Activated CD4-positive, alpha-beta T cell treated with anti-CD3 and anti-CD28 coated beads for 1 hour (primary cell): ENCODE results near the gene NFIX.
A peak's percentile ranks its signal among the peaks of the same experiment; 100 is the strongest.
"Not testable (repeated sequence)": the region's sequence is repeated elsewhere in the genome, so short reads cannot be mapped to it uniquely, and the experiment has no call there.

Source experiments
- DNase-seq: peaks from one replicate; pipeline ENCODE4 v3.0.0-alpha.2; 2020

The NFIX gene

DNA sequence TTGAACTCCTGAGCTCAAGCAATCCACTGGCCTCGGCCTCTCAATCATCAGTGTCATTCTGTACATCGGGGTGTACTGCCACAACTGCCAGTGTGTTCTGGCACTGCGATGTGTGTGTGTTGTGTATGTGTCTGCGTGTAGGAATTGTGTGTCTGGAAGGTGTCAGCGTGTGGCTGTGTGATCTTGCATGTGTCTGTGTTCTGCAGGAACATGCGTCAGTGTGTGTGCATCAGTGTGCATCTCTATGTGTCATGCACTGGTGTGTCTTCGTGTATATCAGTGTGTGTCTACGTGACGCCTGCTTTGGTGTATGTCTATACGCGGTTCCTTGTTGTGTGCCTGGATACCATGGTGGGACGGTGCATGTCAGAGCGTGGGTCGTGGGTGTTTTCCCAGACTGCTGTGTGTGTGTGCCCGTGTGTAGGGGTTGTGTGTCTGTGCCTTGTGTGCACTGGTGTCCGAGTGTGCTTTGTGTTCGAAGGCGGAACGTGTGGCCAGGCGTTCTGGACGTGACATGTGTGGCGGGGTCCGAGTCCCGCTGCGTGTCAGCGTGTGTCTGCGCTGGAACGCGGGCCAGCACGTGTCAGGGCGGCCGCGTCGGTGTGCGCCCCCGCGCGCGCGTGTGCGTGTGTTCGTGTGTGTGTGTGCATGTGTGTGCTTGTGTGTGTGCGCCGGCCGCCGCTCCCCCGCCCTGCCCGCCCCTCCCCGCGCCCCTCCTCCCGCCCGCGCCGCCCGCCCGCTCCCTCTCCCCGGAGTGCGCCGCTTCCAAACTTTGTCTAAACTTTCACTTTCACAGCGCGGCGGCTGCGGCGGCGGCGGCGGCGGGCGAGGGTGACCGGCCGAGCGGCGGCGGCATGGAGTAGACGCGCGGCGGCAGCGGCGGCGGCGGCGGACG is at the start of gene NFIX:
Gene NFIX, plus strand, starts transcription at position 775 of the 895 bp plus-strand sequence. CDS start 363 bp downstream, outside the sequence.
- peak; percentile 46 for DNase-seq

DNA sequence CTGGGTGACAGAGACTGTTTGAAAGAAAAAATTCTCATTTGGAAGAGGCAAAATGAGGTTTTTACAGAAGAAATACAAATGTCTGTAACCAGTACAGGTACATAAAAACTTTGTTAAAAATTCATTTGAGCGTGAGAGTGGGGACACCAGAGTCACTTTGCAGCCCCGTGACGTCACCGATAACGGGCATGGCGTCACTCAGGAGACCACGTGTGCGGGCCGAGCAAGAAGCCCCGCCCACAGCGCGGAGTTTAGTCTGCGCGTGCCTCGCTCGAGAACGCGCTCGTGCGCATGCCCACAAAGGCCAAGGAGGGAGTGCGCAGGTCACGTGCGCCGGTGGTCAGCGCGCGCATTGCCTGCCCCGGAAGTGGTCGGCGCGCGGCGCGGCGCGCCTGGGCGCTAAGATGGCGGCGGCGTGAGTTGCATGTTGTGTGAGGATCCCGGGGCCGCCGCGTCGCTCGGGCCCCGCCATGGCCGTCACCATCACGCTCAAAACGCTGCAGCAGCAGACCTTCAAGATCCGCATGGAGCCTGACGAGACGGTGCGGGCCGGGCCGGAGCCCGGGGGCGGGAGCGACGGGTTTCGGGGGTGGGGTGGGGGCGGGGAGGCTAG is 49.7 kb upstream of the NFIX start, which contains the start of gene RAD23A:
Gene RAD23A, plus strand, starts transcription at position 384 of the 613 bp plus-strand sequence. Its CDS starts 87 bp downstream, at position 471.
- DNase-seq: peak; percentile 97

DNA sequence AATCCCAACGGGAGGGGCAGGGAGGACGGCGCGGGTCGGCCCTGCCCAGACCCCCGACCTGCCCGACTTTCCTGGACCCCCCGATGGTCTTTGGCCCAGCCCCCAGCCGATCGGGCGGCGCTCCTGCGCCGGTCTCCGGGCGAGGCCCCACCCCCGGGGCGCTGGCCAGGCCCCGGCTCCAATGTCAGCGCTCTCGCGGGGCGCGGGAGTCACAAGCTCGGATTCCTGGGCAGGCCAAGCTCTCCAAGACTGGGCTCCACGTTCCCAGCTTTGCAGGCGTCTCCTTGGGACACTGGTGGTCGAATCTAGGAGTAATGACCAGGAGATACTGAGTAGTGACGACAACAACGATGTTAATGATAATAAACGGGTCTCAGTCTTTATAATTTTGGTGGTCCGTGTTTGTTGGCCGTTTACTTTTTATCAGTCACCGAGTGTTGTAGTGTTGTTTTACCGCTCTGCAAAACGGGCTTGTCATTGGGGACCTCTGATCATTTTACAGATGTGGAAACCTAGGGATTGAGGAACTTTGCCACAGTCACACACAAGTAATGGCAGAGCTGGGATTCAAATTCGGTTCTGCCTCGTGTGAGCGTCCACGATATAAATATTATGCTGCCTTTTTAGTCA is 49.1 kb upstream of the NFIX start:
- peak; percentile 34 for DNase-seq

DNA sequence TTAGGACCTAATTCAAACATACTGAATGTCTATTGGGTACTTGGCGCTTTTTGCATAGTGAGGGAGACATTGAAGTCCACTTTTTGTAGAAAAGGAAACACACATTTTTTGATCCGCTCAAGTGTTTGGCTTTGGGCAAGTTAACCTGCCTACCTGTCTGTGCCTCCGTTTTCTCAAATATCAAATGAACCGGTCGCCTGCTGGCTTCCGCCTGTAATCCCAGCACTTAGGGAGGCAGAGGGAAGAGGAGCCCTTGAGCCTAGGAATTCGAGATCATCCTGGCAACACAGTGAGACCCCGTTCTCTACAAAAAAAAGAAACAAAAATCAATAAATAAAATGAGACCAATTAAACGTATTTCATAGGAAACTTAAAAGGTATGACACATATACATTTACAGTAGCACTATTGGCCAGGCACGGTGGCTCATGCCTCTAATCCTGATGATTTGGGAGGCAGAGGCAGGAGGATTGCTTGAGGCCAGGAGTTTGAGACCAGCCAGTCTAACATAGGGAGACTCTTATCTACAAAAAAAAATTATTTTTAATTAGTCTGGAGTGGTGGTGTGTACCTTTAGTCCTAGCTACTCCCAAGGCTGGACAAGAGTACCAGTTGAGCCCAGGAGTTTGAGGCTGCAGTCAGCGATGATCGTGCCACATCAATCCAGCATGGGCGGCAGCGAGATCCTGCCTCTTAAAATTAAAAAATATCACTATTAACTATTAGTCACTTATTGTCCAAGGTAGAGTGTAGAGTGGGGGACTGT is 48.4 kb upstream of the NFIX start:
- DNase-seq: no peak

DNA sequence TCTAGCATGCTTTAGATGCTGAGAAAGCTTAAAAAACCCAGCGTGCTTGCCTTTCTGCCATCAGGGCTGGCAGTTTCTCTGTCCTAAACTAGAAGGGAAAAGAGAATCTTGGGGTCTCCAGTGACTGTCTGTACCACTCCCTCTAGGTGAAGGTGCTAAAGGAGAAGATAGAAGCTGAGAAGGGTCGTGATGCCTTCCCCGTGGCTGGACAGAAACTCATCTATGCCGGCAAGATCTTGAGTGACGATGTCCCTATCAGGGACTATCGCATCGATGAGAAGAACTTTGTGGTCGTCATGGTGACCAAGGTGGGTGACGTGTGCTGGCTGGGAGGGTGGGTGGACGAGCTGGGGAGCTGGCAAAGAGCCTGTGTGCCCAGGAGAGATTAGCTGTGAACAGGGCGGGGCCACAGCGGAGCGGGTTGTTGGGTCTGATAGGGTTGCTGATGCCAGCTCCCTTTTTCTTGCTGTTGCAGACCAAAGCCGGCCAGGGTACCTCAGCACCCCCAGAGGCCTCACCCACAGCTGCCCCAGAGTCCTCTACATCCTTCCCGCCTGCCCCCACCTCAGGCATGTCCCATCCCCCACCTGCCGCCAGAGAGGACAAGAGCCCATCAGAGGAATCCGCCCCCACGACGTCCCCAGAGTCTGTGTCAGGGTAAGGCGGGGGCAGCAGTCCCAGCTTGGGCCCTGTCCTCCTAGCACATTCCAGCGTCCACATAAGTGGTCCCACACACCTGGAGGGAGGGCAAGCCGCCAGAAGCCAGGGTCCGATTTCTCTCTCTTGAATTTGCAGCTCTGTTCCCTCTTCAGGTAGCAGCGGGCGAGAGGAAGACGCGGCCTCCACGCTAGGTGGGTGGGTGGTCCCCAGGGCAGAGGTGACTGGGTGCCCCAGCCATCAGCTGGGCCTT is 47.3 kb upstream of the NFIX start:
- no peak for DNase-seq

GRCh38 chr19:12948612-12949362 is 46.5 kb upstream of the NFIX start:
- no peak for DNase-seq

DNA sequence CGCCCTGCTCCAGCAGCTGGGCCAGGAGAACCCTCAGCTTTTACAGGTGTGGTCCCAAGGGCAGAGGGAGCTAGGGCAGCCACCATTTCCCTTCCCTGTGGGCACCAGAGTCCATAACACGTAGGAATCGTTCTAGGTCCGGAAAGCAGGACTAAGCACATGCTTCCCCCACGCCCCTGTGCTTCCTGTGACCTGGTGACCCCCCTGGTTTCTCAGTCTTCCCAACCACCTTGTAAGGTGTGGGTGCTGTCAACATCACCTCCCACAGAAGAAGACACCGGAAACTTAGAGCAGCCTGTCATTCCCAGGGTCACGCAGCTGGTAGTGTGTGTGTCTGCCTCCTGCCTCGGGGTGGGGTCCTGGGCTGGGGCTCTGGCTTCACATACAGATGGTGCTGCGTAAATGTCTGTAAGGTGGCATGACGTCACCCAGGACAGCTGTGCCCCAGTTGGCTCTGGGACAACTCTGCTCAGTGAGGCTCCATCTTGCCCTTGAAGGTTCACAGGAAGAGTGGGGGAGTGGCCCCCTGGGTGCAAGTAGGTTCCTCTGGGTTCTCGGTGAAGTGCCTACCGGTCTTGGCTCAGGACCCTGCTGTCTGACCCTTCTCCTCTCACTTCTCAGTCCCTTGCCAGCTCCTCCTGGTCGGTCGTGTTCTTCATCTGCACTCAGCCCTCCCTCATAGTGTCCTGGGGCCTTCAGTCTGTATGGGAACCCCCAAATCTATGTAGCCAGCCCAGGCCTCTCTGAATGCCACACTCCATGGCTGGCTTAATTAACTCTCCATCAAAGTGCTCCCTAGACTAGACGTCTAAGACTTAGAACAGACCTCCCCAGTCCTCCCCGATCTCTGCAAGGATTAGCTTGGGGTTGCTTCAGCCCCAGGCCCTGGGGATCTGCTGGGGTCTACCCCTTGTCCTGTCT is 45.7 kb upstream of the NFIX start:
- no peak for DNase-seq

DNA sequence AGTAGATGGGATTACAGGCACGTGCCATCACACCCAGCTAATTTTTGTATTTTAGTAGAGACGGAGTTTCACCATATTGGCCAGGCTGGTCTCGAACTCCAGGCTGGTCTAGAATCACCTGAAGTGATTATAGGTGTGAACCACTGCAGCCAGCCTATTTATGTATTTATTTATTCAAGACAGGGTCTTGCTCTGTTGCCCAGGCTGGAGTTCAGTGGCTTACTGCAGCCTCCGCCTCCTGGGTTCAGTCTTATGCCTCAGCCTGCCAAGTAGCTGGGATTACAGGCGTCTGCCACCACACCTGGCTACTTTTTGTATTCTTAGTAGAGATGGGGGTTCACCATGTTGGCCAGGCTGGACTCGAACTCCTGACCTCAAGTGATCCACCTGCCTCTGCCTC is 43.2 kb upstream of the NFIX start:
- not testable (repeated sequence) for DNase-seq

DNA sequence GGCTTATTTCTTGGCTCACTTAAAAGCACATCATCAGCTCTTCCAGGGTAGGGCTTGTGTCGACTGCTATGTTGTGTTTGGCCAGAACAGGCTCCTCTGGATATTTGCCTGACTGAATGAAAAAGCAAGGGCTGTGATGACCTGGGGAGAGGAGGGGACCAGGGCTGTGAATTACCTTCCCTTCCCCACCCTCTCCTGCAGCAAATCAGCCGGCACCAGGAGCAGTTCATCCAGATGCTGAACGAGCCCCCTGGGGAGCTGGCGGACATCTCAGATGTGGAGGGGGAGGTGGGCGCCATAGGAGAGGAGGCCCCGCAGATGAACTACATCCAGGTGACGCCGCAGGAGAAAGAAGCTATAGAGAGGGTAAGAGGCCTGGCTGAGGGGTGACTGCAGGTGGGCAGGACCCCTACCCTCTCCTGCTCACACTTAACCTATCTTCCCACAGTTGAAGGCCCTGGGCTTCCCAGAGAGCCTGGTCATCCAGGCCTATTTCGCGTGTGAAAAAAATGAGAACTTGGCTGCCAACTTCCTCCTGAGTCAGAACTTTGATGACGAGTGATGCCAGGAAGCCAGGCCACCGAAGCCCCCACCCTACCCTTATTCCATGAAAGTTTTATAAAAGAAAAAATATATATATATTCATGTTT is 42.7 kb upstream of the NFIX start:
- DNase-seq: no peak

- no peak for DNase-seq
These were observed 42.0 kb upstream of the NFIX start for GRCh38 chr19:12953138-12953798.

DNA sequence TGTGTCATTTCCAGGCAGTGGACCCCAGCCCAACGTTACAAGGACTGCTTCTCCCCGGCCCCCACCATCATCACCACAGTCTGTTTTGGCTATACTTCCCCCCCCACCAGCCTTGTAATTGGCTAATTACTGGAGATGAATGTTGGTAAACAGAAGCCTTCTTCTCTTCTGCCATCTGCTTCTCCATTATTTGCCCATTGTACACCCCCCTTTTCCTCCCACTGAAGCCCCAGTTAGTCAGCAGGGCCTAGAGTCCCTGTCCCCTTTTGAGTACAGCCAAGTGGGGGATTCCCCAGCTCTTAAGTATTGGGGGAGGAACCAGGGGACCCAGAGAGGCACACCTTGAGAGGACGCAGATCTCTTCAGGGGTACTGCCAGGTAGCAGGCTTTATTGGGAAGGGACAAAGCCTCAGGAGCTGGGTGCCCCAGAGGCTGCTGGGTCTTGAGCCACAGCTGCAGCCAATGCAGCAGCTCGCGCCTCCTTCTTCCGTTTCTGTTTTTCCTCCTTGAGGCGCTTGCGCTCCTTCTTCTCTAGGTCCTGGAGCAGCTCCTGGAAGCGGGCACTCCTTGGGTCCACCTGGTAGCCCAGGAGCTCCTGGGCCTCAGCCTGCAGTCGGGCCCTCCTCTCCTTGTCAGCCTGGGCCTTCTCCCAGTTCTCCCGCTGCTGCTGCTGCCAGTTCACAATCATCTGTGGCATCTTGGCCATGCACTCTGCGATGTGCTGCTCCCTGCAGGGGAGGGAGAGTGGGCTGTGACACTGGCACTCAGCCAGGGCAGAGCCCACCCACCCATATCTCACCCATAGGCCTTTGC is 41.3 kb upstream of the NFIX start:
- DNase-seq: no peak

DNA sequence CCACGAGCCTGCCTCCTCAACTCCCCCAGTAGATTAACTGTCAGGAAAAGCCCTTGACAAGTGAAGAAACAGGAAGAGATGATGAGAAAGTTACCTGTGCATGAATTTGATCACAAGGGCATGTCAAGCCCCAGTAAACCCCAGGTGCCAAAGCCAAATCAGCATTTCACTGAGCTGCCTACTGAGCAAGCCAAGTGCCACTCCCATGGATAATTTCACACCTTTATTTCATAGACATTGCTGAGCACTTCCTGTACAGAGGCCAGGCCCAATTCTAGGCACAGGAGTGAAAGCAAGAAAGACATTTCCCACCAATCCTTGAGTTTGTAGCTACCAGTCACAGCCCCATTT is 40.7 kb upstream of the NFIX start:
- DNase-seq: no peak

GRCh38 chr19:12955575-12955974 is 39.7 kb upstream of the NFIX start:
- not testable (repeated sequence) for DNase-seq

- DNase-seq: no peak
These were observed 39.3 kb upstream of the NFIX start for GRCh38 chr19:12955996-12956395.

GRCh38 chr19:12956446-12957388 is 38.6 kb upstream of the NFIX start, which contains the start of gene GADD45GIP1:
TSS of gene GADD45GIP1 (minus strand) at chr19:12957223. CDS start at chr19:12957212, 11 bp downstream.
- DNase-seq: peak; percentile 72

GRCh38 chr19:12957389-12957952 is 37.8 kb upstream of the NFIX start:
- not testable (repeated sequence) for DNase-seq
